GM23338 (cell line): ENCODE results near the gene PKM.

Experiments used
- CREB1 ChIP-seq: fragments of 250-450 bp; sonication (Bioruptor Pico); IDR thresholded peaks from 2 replicates; pipeline ENCODE4 v1.5.0; 2020; ENCODE audit warnings: low read depth, mild to moderate bottlenecking, moderate library complexity
- CTCF ChIP-seq, 2 experiments: fragments of 200-600 bp in 1 of 2; sonication (generic) in 1 of 2; conservative IDR thresholded peaks; 2 replicates each; pipeline versions ENCODE4 v1.5.1 to v1.6.1; 2016 to 2017; ENCODE audit warnings: antibody characterized with exemption in 2 of 2, low read depth in 2 of 2, mild to moderate bottlenecking in 2 of 2, moderate library complexity in 1 of 2
- ETS1 ChIP-seq: IDR thresholded peaks from 2 replicates; pipeline ENCODE4 v1.6.1; 2016; ENCODE audit warnings: antibody characterized with exemption
- EZH2 ChIP-seq: fragments of 200-600 bp; sonication (generic); IDR thresholded peaks from one replicate; pipeline ENCODE4 v1.8.0; 2017; ENCODE audit warnings: antibody characterized with exemption, mild to moderate bottlenecking, low read depth; ENCODE audit not compliant: unreplicated experiment
- EZH2phosphoT487 ChIP-seq: fragments of 200-600 bp; sonication (generic); IDR thresholded peaks from one replicate; pipeline ENCODE4 v1.8.1; 2018; ENCODE audit warnings: antibody characterized with exemption; ENCODE audit not compliant: unreplicated experiment
- JUNB ChIP-seq: IDR thresholded peaks from one replicate; pipeline ENCODE4 v1.6.1; 2016; ENCODE audit warnings: antibody characterized with exemption; ENCODE audit not compliant: unreplicated experiment
- POLR2AphosphoS5 ChIP-seq: IDR thresholded peaks from 2 replicates; pipeline ENCODE4 v1.6.1; 2016; ENCODE audit warnings: antibody characterized with exemption, low read depth
- REST ChIP-seq: IDR thresholded peaks from one replicate; pipeline ENCODE4 v1.6.1; 2018; ENCODE audit warnings: antibody characterized with exemption; ENCODE audit not compliant: unreplicated experiment
- STAT1 ChIP-seq: IDR thresholded peaks from one replicate; pipeline ENCODE4 v1.6.1; 2016; ENCODE audit warnings: antibody characterized with exemption; ENCODE audit not compliant: unreplicated experiment
- ZNF462 ChIP-seq: fragments of 250-450 bp; sonication (Bioruptor Pico); IDR thresholded peaks from 2 replicates; pipeline ENCODE4 v1.5.0; 2020; ENCODE audit warnings: mild to moderate bottlenecking, moderate library complexity

- TF ChIP-seq EZH2 (no peak), CTCF (conservative IDR thresholded peaks at IDR 0.05; ENCODE audit: low read depth in 2 of 2) (no peak), POLR2AphosphoS5 (no peak), REST (no peak), JUNB (no peak), CREB1 (CRISPR knock-in tag) (no peak), EZH2phosphoT487 (no peak), ETS1 (no peak), STAT1 (no peak), ZNF462 (CRISPR knock-in tag) (no peak)
Measured at GRCh38 chr15:72233769-72234168, 2.8 kb upstream of the PKM start.
